A549 (cell line): ENCODE results near the gene DNM3. TPM values are rescaled to one million over a fixed set of nuclear protein-coding genes. Genes with fewer than 3 reads are reported as not detected.
A peak's percentile ranks its signal among the peaks of the same experiment; 100 is the strongest.

ENCODE experiments used
- ATAC-seq, 2 experiments: fragments of 200-7000 bp in 1 of 2; fragments of >200 bp in 1 of 2; cut with Nextera tagmentation in 1 of 2; cut with Tn5 transposase in 1 of 2; 3 replicates each; pipeline versions ENCODE4 v1.8.0 to v1.9.1; 2018 to 2020; ENCODE audit warnings: mild to moderate bottlenecking in 1 of 2, moderate library complexity in 1 of 2
- CTCF ChIA-PET: fragments of 300-600 bp; sonication (Branson Sonifier 250); formaldehyde crosslinking; extraction: SDS; loops from one replicate; lab custom pipeline; 2021; ENCODE audit warnings: antibody characterized with exemption, inconsistent platforms; lab: Yijun Ruan, JAX
- POLR2A ChIA-PET: fragments of 350-600 bp; formaldehyde crosslinking; extraction: SDS; loops from one replicate; lab custom pipeline; 2021; ENCODE audit warnings: antibody characterized with exemption, inconsistent platforms; lab: Yijun Ruan, JAX
- DNase-seq, 2 experiments: peaks; one replicate each; pipeline versions ENCODE4 v3.0.0 to v3.0.0-alpha.2; 2011 to 2016; ENCODE audit warnings: low read depth in 1 of 2, low spot score in 1 of 2
- FAIRE-seq: peaks from 2 replicates; lab custom pipeline; 2011; peaks lifted over from hg19 to GRCh38; lab: Jason Lieb, UNC
- H3K27ac ChIP-seq, 2 experiments: fragments of >200 bp; sonication (Bioruptor Twin); formaldehyde crosslinking; 3 replicates each; pipeline ENCODE4 v1.5.1; 2016 to 2017
- H3K4me1 ChIP-seq: fragments of >200 bp; sonication (Bioruptor Twin); formaldehyde crosslinking; 3 replicates; pipeline ENCODE4 v1.6.1; 2016
- H3K4me2 ChIP-seq: fragments of >200 bp; sonication (Bioruptor Twin); formaldehyde crosslinking; 3 replicates; pipeline ENCODE4 v1.6.1; 2016
- H3K4me3 ChIP-seq: fragments of >200 bp; sonication (Bioruptor Twin); formaldehyde crosslinking; 3 replicates; pipeline ENCODE4 v1.5.1; 2016
- H3K9me3 ChIP-seq: fragments of >200 bp; sonication (Bioruptor Twin); formaldehyde crosslinking; 3 replicates; pipeline ENCODE4 v1.6.1; 2016
- BHLHE40 ChIP-seq: IDR thresholded peaks from 2 replicates; pipeline ENCODE4 v1.6.1; 2012; ENCODE audit warnings: low read depth, low read length, inconsistent platforms
- CBX2 ChIP-seq: fragments of 200-600 bp; sonication (generic); IDR thresholded peaks from 2 replicates; pipeline ENCODE4 v1.6.1; 2016; ENCODE audit warnings: low read depth, mild to moderate bottlenecking, borderline replicate concordance
- CHD4 ChIP-seq: fragments of 200-600 bp; sonication (generic); IDR thresholded peaks from 2 replicates; pipeline ENCODE4 v1.6.1; 2016; ENCODE audit warnings: antibody characterized with exemption, mild to moderate bottlenecking, borderline replicate concordance
- FOSB ChIP-seq: fragments of 250-450 bp; sonication (Bioruptor Pico); IDR thresholded peaks from 2 replicates; pipeline ENCODE4 v1.5.0; 2020; ENCODE audit warnings: mild to moderate bottlenecking, moderate library complexity
- FOXS1 ChIP-seq: fragments of 250-450 bp; sonication (Bioruptor Pico); IDR thresholded peaks from 2 replicates; pipeline ENCODE4 v1.5.0; 2020; ENCODE audit warnings: mild to moderate bottlenecking, moderate library complexity
- GATA3 ChIP-seq: IDR thresholded peaks from 2 replicates; pipeline ENCODE4 v1.6.1; 2012; ENCODE audit warnings: borderline replicate concordance
- HOXA7 ChIP-seq: fragments of 250-450 bp; sonication (Bioruptor Pico); IDR thresholded peaks from 2 replicates; pipeline ENCODE4 v1.5.0; 2020; ENCODE audit warnings: mild to moderate bottlenecking, moderate library complexity
- NFE2L2 ChIP-seq: fragments of 150-350 bp; conservative IDR thresholded peaks from 2 replicates; pipeline ENCODE4 v1.6.1; 2014; ENCODE audit warnings: low read length
- RAD21 ChIP-seq, 2 experiments: fragments of >200 bp in 1 of 2; sonication (Bioruptor Twin) in 1 of 2; formaldehyde crosslinking in 1 of 2; IDR thresholded peaks in 1 of 2; conservative IDR thresholded peaks in 1 of 2; 2 replicates in 1 of 2; 3 replicates in 1 of 2; pipeline ENCODE4 v1.6.1; 2012 to 2018; ENCODE audit warnings: inconsistent platforms in 1 of 2
- RARB ChIP-seq: fragments of 250-450 bp; sonication (Bioruptor Pico); IDR thresholded peaks from 2 replicates; pipeline ENCODE4 v1.8.0; 2021; ENCODE audit warnings: mild to moderate bottlenecking, moderate library complexity
- SREBF2 ChIP-seq: fragments of 450-650 bp; IDR thresholded peaks from 2 replicates; pipeline ENCODE4 v1.6.1; 2014; ENCODE audit warnings: mild to moderate bottlenecking, moderate library complexity
- TFCP2L1 ChIP-seq: fragments of 250-450 bp; sonication (Bioruptor Pico); IDR thresholded peaks from 2 replicates; pipeline ENCODE4 v1.5.0; 2021; ENCODE audit warnings: mild to moderate bottlenecking
- ZC3H11A ChIP-seq: fragments of 450-650 bp; IDR thresholded peaks from 2 replicates; pipeline ENCODE4 v1.6.1; 2014; ENCODE audit warnings: antibody characterized with exemption, mild to moderate bottlenecking
- ZNF302 ChIP-seq: fragments of 250-450 bp; sonication (Bioruptor Pico); IDR thresholded peaks from 2 replicates; pipeline ENCODE4 v1.9.0; 2021; ENCODE audit warnings: inconsistent platforms, mild to moderate bottlenecking, moderate library complexity
- WGBS: methylation state at CpG from one replicate; pipeline ENCODE4 v1.1.6; 2017; ENCODE audit errors: missing lambda C conversion rate; 5-methylcytosine and 5-hydroxymethylcytosine counted together
- polyA plus RNA-seq, 4 experiments: library from polyadenylated mRNA; depleted of rRNA in 3 of 4; stranded (reverse); fragments of >200 nt; fragmentation: RNase III in 1 of 4; extraction: RNeasy Plus Mini Kit Qiagen cat#74134 plus additional on column Dnase treatment in 1 of 4; gene quantifications; 2 replicates in 3 of 4; 3 replicates in 1 of 4; pipeline ENCODE4 v1.2.3, GENCODE V29; 2011 to 2017
- TF ChIP-seq, protein P1 (sequence below): fragments of 250-450 bp; sonication (Bioruptor Pico); IDR thresholded peaks from 2 replicates; pipeline ENCODE4 v1.5.0; 2020; ENCODE audit warnings: low read depth, mild to moderate bottlenecking, moderate library complexity
- TF ChIP-seq, protein P2 (sequence below): IDR thresholded peaks from 2 replicates; pipeline ENCODE4 v1.6.1; 2012
- TF ChIP-seq, protein P3 (sequence below): fragments of 150-350 bp; IDR thresholded peaks from 2 replicates; pipeline ENCODE4 v1.6.1; 2014; ENCODE audit warnings: low read depth, mild to moderate bottlenecking, low read length
- TF ChIP-seq, protein P4 (sequence below): fragments of 250-450 bp; sonication (Bioruptor Pico); IDR thresholded peaks from 2 replicates; pipeline ENCODE4 v1.5.0; 2021; ENCODE audit warnings: mild to moderate bottlenecking, moderate library complexity, borderline replicate concordance
- TF ChIP-seq, protein P5 (sequence below): IDR thresholded peaks from 2 replicates; pipeline ENCODE4 v1.6.1; 2012; ENCODE audit warnings: low read depth, borderline replicate concordance
- TF ChIP-seq, protein P6 (sequence below): fragments of >200 bp; sonication (Bioruptor Twin); formaldehyde crosslinking; IDR thresholded peaks from 3 replicates; pipeline ENCODE4 v1.5.1; 2016

The DNM3 gene
- polyA plus RNA-seq, 2 of the 4 experiments (the other 2 are of a cell fraction), result 0.57 to 1.5 TPM

DNA sequence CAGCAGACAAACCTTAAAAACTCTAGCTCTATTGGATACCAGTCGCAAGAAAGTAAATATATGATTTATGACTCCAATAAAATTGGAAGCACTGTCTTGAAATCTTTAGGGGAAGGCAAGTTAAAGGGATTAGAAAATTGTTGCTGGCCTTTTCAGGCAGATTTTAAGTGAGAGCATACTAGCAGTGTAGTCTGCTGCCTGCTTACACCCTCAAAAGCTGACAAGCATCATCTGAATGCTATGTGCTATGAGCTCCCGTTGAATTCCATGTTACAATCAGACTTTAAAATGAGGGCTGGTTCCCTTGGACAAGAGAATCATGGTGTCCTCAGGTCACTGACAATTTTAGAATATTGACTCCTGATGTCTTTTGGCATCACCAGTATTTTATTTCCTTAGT, 308.0 kb downstream of the DNM3 start:
- H3K4me3 ChIP-seq, result no peak overlapping the region
- H3K4me2 ChIP-seq, result no peak overlapping the region
- no peaks in the 10 kb centered on the region for H3K9me3 ChIP-seq
- FAIRE-seq (no peak), DNase-seq (no peak), ATAC-seq (no peak)
- CTCF ChIA-PET, result no interaction called here
- 85% methylated on average over 2 of the region's 2 CpGs for WGBS
- no peak overlapping the region for H3K27ac ChIP-seq
- H3K4me1 ChIP-seq, result peaks cover 2% of the 10 kb centered on the region; the same call in 2 of the 3 replicates
- POLR2A ChIA-PET, result no interaction called here
- TF ChIP-seq FOSB (CRISPR knock-in tag), result no peak
- TF ChIP-seq, protein P1, sequence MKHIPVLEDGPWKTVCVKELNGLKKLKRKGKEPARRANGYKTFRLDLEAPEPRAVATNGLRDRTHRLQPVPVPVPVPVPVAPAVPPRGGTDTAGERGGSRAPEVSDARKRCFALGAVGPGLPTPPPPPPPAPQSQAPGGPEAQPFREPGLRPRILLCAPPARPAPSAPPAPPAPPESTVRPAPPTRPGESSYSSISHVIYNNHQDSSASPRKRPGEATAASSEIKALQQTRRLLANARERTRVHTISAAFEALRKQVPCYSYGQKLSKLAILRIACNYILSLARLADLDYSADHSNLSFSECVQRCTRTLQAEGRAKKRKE, result no peak
- no peak for TF ChIP-seq CHD4
- no peak for TF ChIP-seq GATA3
- TF ChIP-seq, protein P2, sequence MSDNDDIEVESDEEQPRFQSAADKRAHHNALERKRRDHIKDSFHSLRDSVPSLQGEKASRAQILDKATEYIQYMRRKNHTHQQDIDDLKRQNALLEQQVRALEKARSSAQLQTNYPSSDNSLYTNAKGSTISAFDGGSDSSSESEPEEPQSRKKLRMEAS, result no peak
- TF ChIP-seq CBX2, result no peak
- TF ChIP-seq TFCP2L1 (CRISPR knock-in tag), result no peak

DNA sequence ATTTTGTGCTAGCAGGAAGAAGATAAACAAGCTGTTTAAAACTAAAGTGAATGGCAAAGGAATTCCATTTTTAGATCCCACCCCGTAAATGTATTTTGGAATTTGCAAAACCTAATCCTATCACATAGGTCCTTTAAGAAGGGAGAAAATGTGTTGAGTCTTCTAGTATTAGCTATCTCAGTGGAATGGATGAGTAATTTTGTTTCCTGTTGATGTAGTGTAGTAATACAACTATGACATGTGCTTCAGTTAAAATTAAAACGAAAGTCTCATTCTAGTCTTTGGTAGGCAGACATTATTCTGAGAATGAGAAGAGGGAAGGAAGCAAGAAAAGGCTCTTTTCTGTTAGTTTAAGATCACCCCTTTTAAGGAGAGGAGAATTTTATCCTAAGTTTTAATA, 313.3 kb downstream of the DNM3 start:
- ATAC-seq (peak; percentile 47 to 62; a peak in 4 of 6 replicates), FAIRE-seq (peak; percentile 49), DNase-seq (peak; percentile 13 to 28)
- Histone ChIP-seq H3K27ac (no peak overlapping the region), H3K4me3 (no peak overlapping the region), H3K4me1 (peaks cover 14% of the 10 kb centered on the region; the same call in 2 of the 3 replicates), H3K9me3 (no peaks in the 10 kb centered on the region), H3K4me2 (peak overlapping the region; percentile 54)
- 27% methylated on average over 2 of the region's 2 CpGs for WGBS
- ChIA-PET POLR2A (no interaction called here), CTCF (no interaction called here)
- TF ChIP-seq SREBF2, result no peak
- TF ChIP-seq, protein P2, result 0 out of 2 replicates have a peak, but pooled peaks have one; percentile 20

DNA sequence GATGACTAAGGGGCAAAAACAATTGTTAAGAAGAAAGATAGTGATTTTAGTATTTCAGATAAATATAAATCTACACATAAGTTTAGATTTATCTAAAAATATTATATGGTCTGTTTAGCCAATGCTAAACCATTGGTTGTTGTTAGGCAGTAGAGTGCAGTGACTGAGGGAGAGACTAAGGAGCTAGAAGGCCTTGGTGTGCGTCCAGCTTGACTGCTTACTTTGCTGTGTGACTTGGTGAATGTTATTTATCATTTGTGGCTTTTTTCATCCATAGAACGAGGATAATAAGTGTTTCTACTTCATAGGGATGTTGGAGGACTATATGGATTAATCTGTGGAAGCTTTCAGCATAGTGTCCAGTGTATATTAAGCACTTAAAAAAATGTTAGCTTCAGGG, 314.5 kb downstream of the DNM3 start:
- no peak for ATAC-seq
- H3K27ac ChIP-seq, result no peak overlapping the region
- no peak for FAIRE-seq
- 80% methylated on average over 2 of the region's 2 CpGs for WGBS
- no peaks in the 10 kb centered on the region for H3K9me3 ChIP-seq
- H3K4me1 ChIP-seq, result peaks cover 14% of the 10 kb centered on the region; the same call in 2 of the 3 replicates
- ChIA-PET POLR2A (interaction anchor here (0.6 kb wide), 1 partner anchor 114 kb away, joined by 3 read pairs; no protein-coding TSS in a partner anchor), CTCF (interaction anchor here (0.7 kb wide), 1 partner anchor 10 kb away, joined by 3 read pairs; no protein-coding TSS in a partner anchor)
- H3K4me2 ChIP-seq, result no peak overlapping the region
- DNase-seq, result no peak
- no peak overlapping the region for H3K4me3 ChIP-seq
- no peak for TF ChIP-seq TFCP2L1 (CRISPR knock-in tag)
- TF ChIP-seq RARB (CRISPR knock-in tag), result no peak
- TF ChIP-seq, protein P3, sequence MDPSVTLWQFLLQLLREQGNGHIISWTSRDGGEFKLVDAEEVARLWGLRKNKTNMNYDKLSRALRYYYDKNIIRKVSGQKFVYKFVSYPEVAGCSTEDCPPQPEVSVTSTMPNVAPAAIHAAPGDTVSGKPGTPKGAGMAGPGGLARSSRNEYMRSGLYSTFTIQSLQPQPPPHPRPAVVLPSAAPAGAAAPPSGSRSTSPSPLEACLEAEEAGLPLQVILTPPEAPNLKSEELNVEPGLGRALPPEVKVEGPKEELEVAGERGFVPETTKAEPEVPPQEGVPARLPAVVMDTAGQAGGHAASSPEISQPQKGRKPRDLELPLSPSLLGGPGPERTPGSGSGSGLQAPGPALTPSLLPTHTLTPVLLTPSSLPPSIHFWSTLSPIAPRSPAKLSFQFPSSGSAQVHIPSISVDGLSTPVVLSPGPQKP, result no peak

DNA sequence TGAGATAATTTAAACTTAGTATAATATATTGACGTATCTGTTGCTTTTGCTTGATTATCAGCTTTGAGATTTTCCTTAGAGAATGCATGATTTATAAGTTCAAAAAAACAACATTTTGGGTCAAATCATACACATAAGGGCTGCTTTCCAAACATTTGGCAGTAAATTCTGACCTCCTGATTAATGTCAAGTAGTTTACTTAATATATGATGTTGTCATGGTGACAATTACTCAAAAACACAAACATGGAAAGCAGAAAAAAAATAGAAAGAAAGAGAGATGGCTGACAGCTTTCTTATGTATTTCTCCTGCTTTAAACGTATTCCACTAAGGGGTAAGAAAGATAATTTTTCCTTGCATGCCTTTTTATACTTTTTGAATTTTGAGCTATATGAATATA, 320.9 kb downstream of the DNM3 start:
- DNase-seq (no peak), FAIRE-seq (no peak), ATAC-seq (no peak)
- Histone ChIP-seq H3K4me1 (peaks cover 13% of the 10 kb centered on the region; the same call in 1 of the 3 replicates), H3K4me3 (no peak overlapping the region), H3K9me3 (no peaks in the 10 kb centered on the region), H3K4me2 (no peak overlapping the region), H3K27ac (no peak overlapping the region)
- ChIA-PET CTCF (no interaction called here), POLR2A (no interaction called here)
- 74% methylated on average over 2 of the region's 2 CpGs for WGBS
- TF ChIP-seq, protein P2, result no peak
- TF ChIP-seq FOXS1 (CRISPR knock-in tag), result no peak
- TF ChIP-seq, protein P4, sequence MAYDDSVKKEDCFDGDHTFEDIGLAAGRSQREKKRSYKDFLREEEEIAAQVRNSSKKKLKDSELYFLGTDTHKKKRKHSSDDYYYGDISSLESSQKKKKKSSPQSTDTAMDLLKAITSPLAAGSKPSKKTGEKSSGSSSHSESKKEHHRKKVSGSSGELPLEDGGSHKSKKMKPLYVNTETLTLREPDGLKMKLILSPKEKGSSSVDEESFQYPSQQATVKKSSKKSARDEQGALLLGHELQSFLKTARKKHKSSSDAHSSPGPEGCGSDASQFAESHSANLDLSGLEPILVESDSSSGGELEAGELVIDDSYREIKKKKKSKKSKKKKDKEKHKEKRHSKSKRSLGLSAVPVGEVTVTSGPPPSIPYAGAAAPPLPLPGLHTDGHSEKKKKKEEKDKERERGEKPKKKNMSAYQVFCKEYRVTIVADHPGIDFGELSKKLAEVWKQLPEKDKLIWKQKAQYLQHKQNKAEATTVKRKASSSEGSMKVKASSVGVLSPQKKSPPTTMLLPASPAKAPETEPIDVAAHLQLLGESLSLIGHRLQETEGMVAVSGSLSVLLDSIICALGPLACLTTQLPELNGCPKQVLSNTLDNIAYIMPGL (CRISPR knock-in tag), result no peak
- TF ChIP-seq, protein P1, result no peak
- TF ChIP-seq HOXA7 (CRISPR knock-in tag), result no peak
- TF ChIP-seq, protein P5, sequence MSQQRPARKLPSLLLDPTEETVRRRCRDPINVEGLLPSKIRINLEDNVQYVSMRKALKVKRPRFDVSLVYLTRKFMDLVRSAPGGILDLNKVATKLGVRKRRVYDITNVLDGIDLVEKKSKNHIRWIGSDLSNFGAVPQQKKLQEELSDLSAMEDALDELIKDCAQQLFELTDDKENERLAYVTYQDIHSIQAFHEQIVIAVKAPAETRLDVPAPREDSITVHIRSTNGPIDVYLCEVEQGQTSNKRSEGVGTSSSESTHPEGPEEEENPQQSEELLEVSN, result no peak
- no peak for TF ChIP-seq NFE2L2
- TF ChIP-seq ZC3H11A, result no peak
- TF ChIP-seq, protein P6, sequence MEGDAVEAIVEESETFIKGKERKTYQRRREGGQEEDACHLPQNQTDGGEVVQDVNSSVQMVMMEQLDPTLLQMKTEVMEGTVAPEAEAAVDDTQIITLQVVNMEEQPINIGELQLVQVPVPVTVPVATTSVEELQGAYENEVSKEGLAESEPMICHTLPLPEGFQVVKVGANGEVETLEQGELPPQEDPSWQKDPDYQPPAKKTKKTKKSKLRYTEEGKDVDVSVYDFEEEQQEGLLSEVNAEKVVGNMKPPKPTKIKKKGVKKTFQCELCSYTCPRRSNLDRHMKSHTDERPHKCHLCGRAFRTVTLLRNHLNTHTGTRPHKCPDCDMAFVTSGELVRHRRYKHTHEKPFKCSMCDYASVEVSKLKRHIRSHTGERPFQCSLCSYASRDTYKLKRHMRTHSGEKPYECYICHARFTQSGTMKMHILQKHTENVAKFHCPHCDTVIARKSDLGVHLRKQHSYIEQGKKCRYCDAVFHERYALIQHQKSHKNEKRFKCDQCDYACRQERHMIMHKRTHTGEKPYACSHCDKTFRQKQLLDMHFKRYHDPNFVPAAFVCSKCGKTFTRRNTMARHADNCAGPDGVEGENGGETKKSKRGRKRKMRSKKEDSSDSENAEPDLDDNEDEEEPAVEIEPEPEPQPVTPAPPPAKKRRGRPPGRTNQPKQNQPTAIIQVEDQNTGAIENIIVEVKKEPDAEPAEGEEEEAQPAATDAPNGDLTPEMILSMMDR, result no peak
- no peak for TF ChIP-seq ZNF302
- TF ChIP-seq RAD21 (conservative IDR thresholded peaks at IDR 0.05 in 1 of 2, IDR thresholded peaks at IDR 0.05 in 1 of 2), result no peak
- no peak for TF ChIP-seq BHLHE40
